K562 (cell line): ENCODE results near the gene HES6. TPM values are rescaled to one million over a fixed set of nuclear protein-coding genes. Genes with fewer than 3 reads are reported as not detected.

ENCODE experiments used
- ATAC-seq: fragments of 200-7000 bp; cut with Tn5 transposase; 3 replicates; pipeline ENCODE4 v1.9.1; 2020; ENCODE audit warnings: moderate library complexity
- BruUV-seq: library from RNA; stranded (reverse); fragments of 400-500 nt; replicated peaks from 2 replicates; lab custom pipeline; 2021; lab: Mats Ljungman, UMichigan
- CTCF ChIA-PET: fragments of 300-600 bp; formaldehyde crosslinking; extraction: SDS; loops from one replicate; lab custom pipeline; 2021; ENCODE audit warnings: low intra/inter-chr PET ratio; lab: Yijun Ruan, JAX
- POLR2A ChIA-PET: fragments of 300-600, 350-650 bp; sonication (Branson Sonifier 250); formaldehyde crosslinking; extraction: SDS; loops from one replicate; lab custom pipeline; 2021; ENCODE audit warnings: antibody characterized with exemption, inconsistent platforms; lab: Yijun Ruan, JAX
- DNase-seq, 4 experiments: peaks; one replicate each; pipeline versions ENCODE4 v3.0.0 to v3.0.0-alpha.2; 2011 to 2018; ENCODE audit warnings: low spot score in 3 of 4, mixed read lengths in 3 of 4; ENCODE audit errors: extremely low read depth in 1 of 4
- FAIRE-seq: peaks from 2 replicates; lab custom pipeline; 2011; peaks lifted over from hg19 to GRCh38; lab: Jason Lieb, UNC
- H2AFZ ChIP-seq: 2 replicates; pipeline ENCODE4 v1.6.0; 2011; ENCODE audit warnings: low read depth, low read length, control low read depth, inconsistent platforms
- H3K27ac ChIP-seq: fragments of 200-600 bp; 3 replicates; pipeline ENCODE4 v1.8.0; 2011; ENCODE audit warnings: low read depth, mild to moderate bottlenecking, control low read depth, inconsistent platforms, low read length, moderate library complexity, mixed read lengths; ENCODE audit errors: extremely low read depth
- H3K27me3 ChIP-seq, 2 experiments: fragments of 300-600 bp in 1 of 2; 2 replicates in 1 of 2; 3 replicates in 1 of 2; pipeline versions ENCODE4 v1.6.0 to v1.8.0; 2011; ENCODE audit warnings: inconsistent platforms in 2 of 2, low read length in 2 of 2, mild to moderate bottlenecking in 1 of 2, mixed read lengths in 1 of 2, moderate library complexity in 1 of 2; ENCODE audit not compliant: control insufficient read depth in 2 of 2, insufficient read depth in 2 of 2
- H3K36me3 ChIP-seq: fragments of 300-600 bp; 3 replicates; pipeline ENCODE4 v1.8.0; 2011; ENCODE audit warnings: mild to moderate bottlenecking, low read length, inconsistent platforms; ENCODE audit not compliant: control insufficient read depth, insufficient read depth
- H3K4me1 ChIP-seq, 2 experiments: fragments of 200-600 bp in 1 of 2; replicated peaks in 1 of 2; 2 replicates in 1 of 2; 3 replicates in 1 of 2; pipeline versions ENCODE4 v1.5.1 to v1.8.0; 2011; ENCODE audit warnings: inconsistent platforms in 2 of 2, low read length in 2 of 2, mild to moderate bottlenecking in 1 of 2, mixed read lengths in 1 of 2, moderate library complexity in 1 of 2; ENCODE audit not compliant: control insufficient read depth in 2 of 2, insufficient read depth in 2 of 2
- H3K4me2 ChIP-seq: 2 replicates; pipeline ENCODE4 v1.6.1; 2011; ENCODE audit warnings: low read length, control low read depth, inconsistent platforms, mixed read lengths; ENCODE audit not compliant: insufficient read depth
- H3K4me3 ChIP-seq: fragments of 200-600 bp; sonication (generic), shearing (Covaris generic); 2 replicates; pipeline ENCODE4 v1.5.1; 2016; ENCODE audit warnings: control low read depth, inconsistent platforms
- H3K79me2 ChIP-seq: fragments of 200-600 bp; 3 replicates; pipeline ENCODE4 v1.8.0; 2011; ENCODE audit warnings: low read length, inconsistent platforms; ENCODE audit not compliant: control insufficient read depth, insufficient read depth
- H3K9ac ChIP-seq, 2 experiments: 2 replicates each; pipeline versions ENCODE4 v1.6.0 to v1.6.1; 2011; ENCODE audit warnings: low read depth in 2 of 2, low read length in 2 of 2, control low read depth in 1 of 2, inconsistent platforms in 1 of 2, mild to moderate bottlenecking in 1 of 2, mixed read lengths in 1 of 2; ENCODE audit not compliant: insufficient read depth in 1 of 2
- H3K9me1 ChIP-seq: one replicate; pipeline ENCODE4 v1.6.0; 2011; ENCODE audit warnings: inconsistent platforms, mild to moderate bottlenecking, low read length, moderate library complexity; ENCODE audit not compliant: control insufficient read depth, insufficient read depth
- H3K9me3 ChIP-seq: replicated peaks from 2 replicates; pipeline ENCODE4 v1.5.1; 2011; ENCODE audit warnings: low read depth, low read length, inconsistent platforms; ENCODE audit not compliant: control insufficient read depth, insufficient read depth
- H4K20me1 ChIP-seq: replicated peaks from 2 replicates; pipeline ENCODE4 v1.6.1; 2011; ENCODE audit warnings: low read length, inconsistent platforms, mixed read lengths; ENCODE audit not compliant: control insufficient read depth, insufficient read depth
- ATF3 ChIP-seq, 2 experiments: fragments of 450-650 bp in 1 of 2; sonication (generic) in 1 of 2; formaldehyde crosslinking in 1 of 2; IDR thresholded peaks in 1 of 2; conservative IDR thresholded peaks in 1 of 2; 2 replicates each; pipeline versions ENCODE4 v1.6.1 to v1.8.1; 2016 to 2023; ENCODE audit warnings: mild to moderate bottlenecking in 2 of 2, moderate library complexity in 2 of 2, inconsistent platforms in 1 of 2, missing genetic modification reagents in 1 of 2
- ELF1 ChIP-seq: fragments of 200-800 bp; sonication (Bioruptor generic); IDR thresholded peaks from 2 replicates; pipeline ENCODE4 v1.6.1; 2016; ENCODE audit warnings: missing genetic modification characterization, missing compliant biosample characterization
- JUND ChIP-seq, 2 experiments: IDR thresholded peaks; 2 replicates in 1 of 2; 3 replicates in 1 of 2; pipeline ENCODE4 v1.6.1; 2011; ENCODE audit warnings: borderline replicate concordance in 2 of 2, low read depth in 2 of 2, low read length in 2 of 2, improper control_type of control experiment in 1 of 2, missing biosample characterization in 1 of 2, missing genetic modification characterization in 1 of 2, missing genetic modification reagents in 1 of 2
- ZFP30 ChIP-seq: fragments of 250-450 bp; sonication (Bioruptor Pico); IDR thresholded peaks from 2 replicates; pipeline ENCODE4 v1.8.0; 2022; ENCODE audit warnings: moderate library complexity, mild to moderate bottlenecking, inconsistent platforms, borderline replicate concordance
- WGBS: fragments of 100-300 bp; shearing (Covaris generic); methylation state at CpG from one replicate; pipeline ENCODE4 v1.1.6; 2016; ENCODE audit warnings: low coverage, mixed read lengths; ENCODE audit not compliant: insufficient coverage; ENCODE audit errors: missing lambda C conversion rate; 5-methylcytosine and 5-hydroxymethylcytosine counted together
- in situ Hi-C: fragments of 300-500 bp; cut with MboI; formaldehyde crosslinking; loops from 4 replicates; pipeline ENCODE4 v1.15.0; 2018; ENCODE audit warnings: inconsistent platforms, mixed read lengths
- intact Hi-C: fragments of 100-400 bp; cut with micrococcal nuclease; formaldehyde crosslinking; loops from 2 replicates; pipeline ENCODE4 v1.14.2; 2022
- polyA plus RNA-seq, 8 experiments: library from polyadenylated mRNA; depleted of rRNA in 4 of 8; stranded (reverse) in 5 of 8; unstranded in 3 of 8; fragments of >200 nt; fragmentation: Nextera tagmentation in 2 of 8; fragmentation: Illumina TruSeq in 1 of 8; extraction: Ambion mirVana in 2 of 8; extraction: Trizol in 1 of 8; gene quantifications; 2 replicates each; pipeline versions ENCODE4 v1.2.1 to v1.2.3, GENCODE V29; 2011 to 2014; ENCODE audit warnings: inconsistent platforms in 1 of 8, missing spikeins in 1 of 8
- total RNA-seq, 7 experiments: library from RNA; depleted of rRNA in 6 of 7; stranded (reverse); fragments of >200 nt in 6 of 7; fragmentation: Illumina TruSeq in 2 of 7; extraction: Trizol in 2 of 7; gene quantifications; 2 replicates each; pipeline versions ENCODE4 v1.2.1 to v1.2.3, GENCODE V29; 2011 to 2021; ENCODE audit warnings: low replicate concordance in 1 of 7

The HES6 gene
- total and polyA plus RNA-seq, 9 of the 15 experiments (the other 6 are each of a cell fraction or from before 2014, with no cell fraction given): 6.2 to 133 (median 29.2) TPM

DNA sequence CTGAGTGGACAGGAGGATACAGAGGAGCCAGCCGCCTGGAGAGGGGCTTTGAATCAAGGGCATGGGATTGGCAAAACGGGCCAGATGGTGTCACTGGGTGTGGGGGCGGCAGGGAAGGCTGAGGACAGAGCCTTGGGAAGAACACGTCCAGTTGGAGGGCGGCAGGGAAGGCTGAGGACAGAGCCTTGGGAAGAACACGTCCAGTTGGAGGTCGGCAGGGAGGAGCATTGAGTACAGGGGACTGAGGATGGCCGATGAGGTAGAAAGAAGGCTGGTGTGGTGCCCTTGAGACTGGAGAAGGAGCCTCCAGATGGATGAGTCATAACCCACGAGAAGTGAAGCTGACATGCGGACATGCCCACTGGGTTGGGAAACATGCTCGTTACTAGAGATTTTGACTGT, 4.5 kb downstream of the HES6 start:
- ChIA-PET CTCF (no interaction called here), POLR2A (interaction anchor here (0.7 kb wide), 3 partner anchors 47 to 394 kb away, joined by 3 to 5 read pairs (median 3); no protein-coding TSS in a partner anchor)
- 68% methylated on average over 11 of the region's 11 CpGs for WGBS
- no peaks in the 10 kb centered on the region for H3K27me3 ChIP-seq
- H3K9me1 ChIP-seq: no peaks in the 10 kb centered on the region
- H3K9ac ChIP-seq: no peak overlapping the region
- no TSS peak for BruUV-seq
- intact Hi-C loops: loop anchor here (5.0 kb wide), 1 partner anchor 68 kb away; no protein-coding TSS in a partner anchor
- H3K4me1 ChIP-seq: peaks cover 31 to 56% of the 10 kb centered on the region in 2 experiments
- peaks cover 5% of the 10 kb centered on the region; the same call in 2 of the 3 replicates for H3K36me3 ChIP-seq
- peak; percentile 55 for FAIRE-seq
- no peak for ATAC-seq
- no peak overlapping the region; the same call in 2 of the 3 replicates for H3K27ac ChIP-seq
- H3K4me3 ChIP-seq: no peak overlapping the region
- H3K79me2 ChIP-seq: peaks cover 34% of the 10 kb centered on the region
- no peak overlapping the region for H2AFZ ChIP-seq
- no peaks in the 10 kb centered on the region for H4K20me1 ChIP-seq
- peak in 1 of 4 experiments; percentile 16 for DNase-seq
- in situ Hi-C loops: no loop called here
- no peaks in the 10 kb centered on the region for H3K9me3 ChIP-seq
- no peak overlapping the region for H3K4me2 ChIP-seq
- TF ChIP-seq JUND (IDR thresholded peaks at IDR 0.05; ENCODE audit: borderline replicate concordance, low read depth, low read length) (peak; percentile 51), JUND (tag; IDR thresholded peaks at IDR 0.05; ENCODE audit: borderline replicate concordance, low read depth, low read length) (no peak), ZFP30 (no peak), ELF1 (tag) (no peak), ATF3 (IDR thresholded peaks at IDR 0.05) (peak; percentile 59), ATF3 (CRISPR knock-in tag; conservative IDR thresholded peaks at IDR 0.05) (no peak)
